Endothelial cell of umbilical vein (primary cell): ENCODE measurements around the gene DECR2. TPM values are rescaled to one million over a fixed set of nuclear protein-coding genes. Genes with fewer than 3 reads are reported as not detected.

Experiments
- BruUV-seq: library from RNA; stranded (reverse); fragments of 400-500 nt; replicated peaks from 2 replicates; lab custom pipeline; 2021; lab: Mats Ljungman, UMichigan
- CTCF ChIA-PET: fragments of 300-600, 350-600 bp; sonication (Branson Sonifier 250); formaldehyde crosslinking; loops from one replicate; lab custom pipeline; 2021; ENCODE audit warnings: antibody characterized with exemption, inconsistent platforms; lab: Charles Lee
- POLR2A ChIA-PET: fragments of 300-600, 350-600 bp; sonication (Branson Sonifier 250); formaldehyde crosslinking; loops from one replicate; lab custom pipeline; 2021; ENCODE audit warnings: antibody characterized with exemption, inconsistent platforms; lab: Charles Lee
- DNase-seq: peaks from one replicate; pipeline ENCODE4 v3.0.0-alpha.2; 2011; ENCODE audit warnings: low read depth, low spot score
- FAIRE-seq: peaks from 2 replicates; lab custom pipeline; 2011; peaks lifted over from hg19 to GRCh38; lab: Jason Lieb, UNC
- H2AFZ ChIP-seq: 2 replicates; pipeline ENCODE4 v1.6.0; 2012; ENCODE audit warnings: low read depth, low read length, control low read depth, inconsistent platforms
- H3K27ac ChIP-seq: 2 replicates; pipeline ENCODE4 v1.5.1; 2011; ENCODE audit warnings: low read depth, mild to moderate bottlenecking, control low read depth, low read length, moderate library complexity; ENCODE audit not compliant: insufficient read depth
- H3K27me3 ChIP-seq, 2 experiments: 2 replicates each; pipeline versions ENCODE4 v1.6.0 to v1.6.1; 2011; ENCODE audit warnings: low read length in 2 of 2, mixed read lengths in 1 of 2; ENCODE audit not compliant: control insufficient read depth in 2 of 2, insufficient read depth in 2 of 2
- H3K36me3 ChIP-seq, 2 experiments: 2 replicates in 1 of 2; 3 replicates in 1 of 2; pipeline ENCODE4 v1.5.1; 2011; ENCODE audit warnings: low read length in 2 of 2, mild to moderate bottlenecking in 1 of 2, moderate library complexity in 1 of 2; ENCODE audit not compliant: control insufficient read depth in 2 of 2, insufficient read depth in 2 of 2; ENCODE audit errors: extremely low read depth in 1 of 2
- H3K4me1 ChIP-seq: 3 replicates; pipeline ENCODE4 v1.5.1; 2011; ENCODE audit warnings: mild to moderate bottlenecking, low read length; ENCODE audit not compliant: control insufficient read depth, insufficient read depth; ENCODE audit errors: extremely low read depth
- H3K4me2 ChIP-seq: 2 replicates; pipeline ENCODE4 v1.6.1; 2011; ENCODE audit warnings: low read length, control low read depth, mixed read lengths; ENCODE audit not compliant: insufficient read depth
- H3K4me3 ChIP-seq, 3 experiments: fragments of 200-600 bp in 1 of 3; sonication (generic), shearing (Covaris generic) in 1 of 3; replicated peaks in 1 of 3; 2 replicates each; pipeline ENCODE4 v1.5.1; 2011 to 2016; ENCODE audit warnings: control low read depth in 3 of 3, low read length in 3 of 3, mild to moderate bottlenecking in 2 of 3, inconsistent platforms in 1 of 3, low read depth in 1 of 3, moderate library complexity in 1 of 3; ENCODE audit not compliant: insufficient read depth in 1 of 3
- H3K79me2 ChIP-seq: 2 replicates; pipeline ENCODE4 v1.6.0; 2012; ENCODE audit warnings: low read length, inconsistent platforms; ENCODE audit not compliant: control insufficient read depth, insufficient read depth
- H3K9ac ChIP-seq: replicated peaks from 2 replicates; pipeline ENCODE3; 2011; ENCODE audit warnings: low read length, control low read depth; ENCODE audit not compliant: insufficient read depth; ENCODE audit errors: extremely low read depth
- H3K9me1 ChIP-seq: replicated peaks from 3 replicates; pipeline ENCODE4 v1.6.0; 2011; ENCODE audit warnings: mild to moderate bottlenecking, low read length; ENCODE audit not compliant: control insufficient read depth, insufficient read depth; ENCODE audit errors: extremely low read depth
- H3K9me3 ChIP-seq: replicated peaks from 2 replicates; pipeline ENCODE4 v1.5.1; 2012; ENCODE audit warnings: low read length, inconsistent platforms; ENCODE audit not compliant: control insufficient read depth, insufficient read depth
- H4K20me1 ChIP-seq: replicated peaks from 2 replicates; pipeline ENCODE3; 2011; ENCODE audit warnings: mild to moderate bottlenecking, low read length; ENCODE audit not compliant: control insufficient read depth, insufficient read depth; ENCODE audit errors: extremely low read depth
- CTCF ChIP-seq, 2 donors: IDR thresholded peaks; 1 replicate in 1 of 2; 2 replicates in 1 of 2; pipeline ENCODE4 v1.5.1; 2011; ENCODE audit warnings: low read length in 2 of 2, mild to moderate bottlenecking in 2 of 2, moderate library complexity in 2 of 2, control low read depth in 1 of 2, inconsistent platforms in 1 of 2, low read depth in 1 of 2; ENCODE audit not compliant: insufficient read depth in 1 of 2; ENCODE audit errors: extremely low read depth in 1 of 2
- EZH2 ChIP-seq: IDR thresholded peaks from 2 replicates; pipeline ENCODE4 v1.6.1; 2012; ENCODE audit warnings: borderline replicate concordance, low read depth, mild to moderate bottlenecking, moderate library complexity, low read length, inconsistent platforms; ENCODE audit not compliant: severe bottlenecking
- FOS ChIP-seq: IDR thresholded peaks from 2 replicates; pipeline ENCODE4 v1.6.1; 2011; ENCODE audit warnings: mild to moderate bottlenecking, low read length, moderate library complexity, borderline replicate concordance; ENCODE audit not compliant: insufficient read depth
- GATA2 ChIP-seq: IDR thresholded peaks from 2 replicates; pipeline ENCODE4 v1.7.0; 2011; ENCODE audit warnings: low read depth, mild to moderate bottlenecking, moderate library complexity, mixed read lengths, low read length; ENCODE audit not compliant: insufficient read length, insufficient read depth
- JUN ChIP-seq: IDR thresholded peaks from 2 replicates; pipeline ENCODE4 v1.6.1; 2011; ENCODE audit warnings: borderline replicate concordance, low read depth; ENCODE audit not compliant: insufficient read length, insufficient read depth
- MAX ChIP-seq: IDR thresholded peaks from 2 replicates; pipeline ENCODE4 v1.6.1; 2011; ENCODE audit not compliant: insufficient read depth, insufficient read length
- MYC ChIP-seq: IDR thresholded peaks from one replicate; pipeline ENCODE4 v1.6.1; 2011; ENCODE audit warnings: mild to moderate bottlenecking, low read depth, low read length
- POLR2A ChIP-seq: IDR thresholded peaks from 2 replicates; pipeline ENCODE4 v1.6.1; 2012; ENCODE audit warnings: low read depth, mild to moderate bottlenecking, control low read depth, low read length
- POLR2AphosphoS5 ChIP-seq: IDR thresholded peaks from 2 replicates; pipeline ENCODE4 v1.6.1; 2012; ENCODE audit warnings: low read depth, mild to moderate bottlenecking, control low read depth, low read length, moderate library complexity; ENCODE audit not compliant: insufficient read depth
- dilution Hi-C: fragments of 300-500 bp; cut with MboI; formaldehyde crosslinking; loops from one replicate; pipeline ENCODE4 v1.15.0; 2019; ENCODE audit warnings: low sequenced_read_pairs; ENCODE audit not compliant: extremely low pct_ligation_motif_present
- intact Hi-C: fragments of 100-400 bp; cut with micrococcal nuclease; formaldehyde crosslinking; loops from one replicate; pipeline ENCODE4 v1.10.0; 2022
- polyA plus RNA-seq, 4 experiments: library from polyadenylated mRNA; depleted of rRNA in 3 of 4; stranded (reverse) in 3 of 4; unstranded in 1 of 4; fragments of >200 nt; gene quantifications; 2 replicates each; pipeline versions ENCODE4 v1.2.1 to v1.2.3, GENCODE V29; 2011 to 2012; ENCODE audit warnings: missing spikeins in 1 of 4
- total RNA-seq: library from RNA; stranded (reverse); gene quantifications from 2 replicates; pipeline ENCODE4 v1.2.3, GENCODE V29; 2021

The DECR2 gene
- total and polyA plus RNA-seq, 2 donors (not counting 3 experiments of a cell fraction or from before 2014, with no cell fraction given) = 28.3 to 46.5 TPM

- FAIRE-seq = no peak
- H3K27ac ChIP-seq = no peak overlapping the region
- H3K4me2 ChIP-seq = no peak overlapping the region
- no peaks in the 10 kb centered on the region for H4K20me1 ChIP-seq
- H2AFZ ChIP-seq = no peak overlapping the region
- H3K9ac ChIP-seq = no peak overlapping the region
- TF ChIP-seq POLR2A = no peak
- TF ChIP-seq GATA2 = no peak
- TF ChIP-seq FOS = no peak
- no peak for TF ChIP-seq MAX
- no peak for TF ChIP-seq MYC
- no peak for TF ChIP-seq JUN
- no peak for TF ChIP-seq CTCF (IDR thresholded peaks at IDR 0.05; ENCODE audit: extremely low read depth in 1 of 2, insufficient read depth in 1 of 2, low read depth in 1 of 2, low read length in 2 of 2)
- no peak for TF ChIP-seq EZH2
- TF ChIP-seq POLR2AphosphoS5 = no peak
- CTCF ChIA-PET = no interaction called here
- H3K36me3 ChIP-seq = peaks cover 0 to 6% of the 10 kb centered on the region in 2 experiments
- no peaks in the 10 kb centered on the region for H3K9me3 ChIP-seq
- no peak for DNase-seq
- H3K27me3 ChIP-seq = no peaks in the 10 kb centered on the region
- BruUV-seq = no TSS peak
- POLR2A ChIA-PET = no interaction called here
- H3K4me1 ChIP-seq = peaks cover 10% of the 10 kb centered on the region
- no peaks in the 10 kb centered on the region for H3K9me1 ChIP-seq
- intact Hi-C loops (no loop called here), dilution Hi-C loops (no loop called here)
- H3K4me3 ChIP-seq = no peak overlapping the region
- H3K79me2 ChIP-seq = no peaks in the 10 kb centered on the region
These were observed 3.3 kb downstream of the DECR2 start for GRCh38 chr16:404971-405486.
